Transverse colon (tissue), 4 donors: Measurements from ENCODE around the gene CPTP. TPM values are rescaled to one million over a fixed set of nuclear protein-coding genes. Genes with fewer than 3 reads are reported as not detected.

Source experiments
- DNase-seq: peaks from one replicate; pipeline ENCODE4 v3.0.0-alpha.2; 2019
- H3K27ac ChIP-seq, 4 donors: fragments of 200-600 bp; sonication (generic); 2 replicates each; pipeline ENCODE4 v1.5.1; 2016 to 2018; ENCODE audit warnings: inconsistent platforms in 4 of 4
- H3K27me3 ChIP-seq: fragments of 200-600 bp; sonication (generic); 2 replicates; pipeline ENCODE4 v1.5.1; 2017; ENCODE audit warnings: inconsistent platforms
- H3K36me3 ChIP-seq, 4 donors: fragments of 200-600 bp; sonication (generic); 2 replicates each; pipeline ENCODE4 v1.5.1; 2017 to 2019; ENCODE audit warnings: inconsistent platforms in 4 of 4
- H3K4me1 ChIP-seq, 4 donors: fragments of 200-600 bp; sonication (generic); 2 replicates each; pipeline ENCODE4 v1.5.1; 2017 to 2020; ENCODE audit warnings: inconsistent platforms in 4 of 4
- H3K4me3 ChIP-seq, 4 donors: fragments of 200-600 bp; sonication (generic); 1 replicate in 1 of 4; 2 replicates in 3 of 4; pipeline versions ENCODE4 v1.5.1 to v1.6.1; 2017 to 2019; ENCODE audit warnings: inconsistent platforms in 4 of 4
- H3K9me3 ChIP-seq, 2 donors: fragments of 200-600 bp; sonication (generic); 2 replicates each; pipeline ENCODE4 v1.5.1; 2017 to 2019; ENCODE audit warnings: inconsistent platforms in 2 of 2
- CTCF ChIP-seq, 5 experiments: fragments of 200-600 bp in 3 of 5; fragments of 450-650 bp in 2 of 5; sonication (generic) in 3 of 5; IDR thresholded peaks; 1 replicate in 2 of 5; 2 replicates in 3 of 5; pipeline ENCODE4 v1.5.1; 2016 to 2017; ENCODE audit warnings: antibody characterized with exemption in 5 of 5, inconsistent platforms in 3 of 5, mild to moderate bottlenecking in 2 of 5, moderate library complexity in 1 of 5
- EP300 ChIP-seq: sonication (generic); formaldehyde crosslinking; IDR thresholded peaks from one replicate; pipeline ENCODE4 v1.6.1; 2017; ENCODE audit warnings: antibody characterized with exemption, low read depth
- POLR2A ChIP-seq: fragments of 450-650 bp; IDR thresholded peaks from one replicate; pipeline ENCODE4 v1.6.1; 2016; ENCODE audit warnings: antibody characterized with exemption, mild to moderate bottlenecking, moderate library complexity
- POLR2AphosphoS5 ChIP-seq, 3 donors: sonication (generic); formaldehyde crosslinking; IDR thresholded peaks; one replicate each; pipeline ENCODE4 v1.6.1; 2016; ENCODE audit warnings: antibody characterized with exemption in 3 of 3
- WGBS, 2 donors: methylation state at CpG; one replicate each; pipeline ENCODE4 v1.1.5; 2018; ENCODE audit warnings: low coverage in 1 of 2; 5-methylcytosine and 5-hydroxymethylcytosine counted together
- in situ Hi-C, 4 donors: fragments of 200-750 bp; cut with MboI; loops; one replicate each; pipeline versions ENCODE4 v1.15.0 to v1.15.1; 2017; ENCODE audit warnings: low sequenced_read_pairs in 3 of 4, low pct_ligation_motif_present in 1 of 4, low pct_unique_long_range_greater_than_20kb in 1 of 4
- intact Hi-C: fragments of 100-400 bp; cut with DNase I; formaldehyde crosslinking; loops from one replicate; pipeline ENCODE4 v1.15.1; 2023; ENCODE audit warnings: low total_unique reads
- total RNA-seq, 4 donors: library from RNA; depleted of rRNA; stranded (reverse); fragments of >200 nt; gene quantifications; one replicate each; pipeline ENCODE4 v1.1.0, GENCODE V29; 2016

The CPTP gene
- total RNA-seq, 4 donors from 2014 or later, result 48.0 to 134 (median 77.7) TPM

GRCh38 chr1:1351511-1352427, 27.2 kb downstream of the CPTP start:
- WGBS, 2 donors, result 40 to 69% methylated on average over 1 to 24 of the region's 29 CpGs
- no peaks in the 10 kb centered on the region for H3K36me3 ChIP-seq
- in situ Hi-C loops, result no loop called here
- no peaks in the 10 kb centered on the region for H3K9me3 ChIP-seq
- intact Hi-C loops, result no loop called here
- peak overlapping the region; percentile 10 to 68 (median 32) for H3K27ac ChIP-seq
- DNase-seq, result no peak
- TF ChIP-seq POLR2A (no peak), POLR2AphosphoS5 (IDR thresholded peaks at IDR 0.05) (no peak), EP300 (no peak), CTCF (IDR thresholded peaks at IDR 0.05) (no peak)
- H3K4me1 ChIP-seq, result peaks cover 34 to 59% (median 47%) of the 10 kb centered on the region in 4 donors
- H3K27me3 ChIP-seq, result peaks cover 36% of the 10 kb centered on the region
- no peak overlapping the region for H3K4me3 ChIP-seq

GRCh38 chr1:1352786-1353388, 28.3 kb downstream of the CPTP start:
- in situ Hi-C loops (no loop called here), intact Hi-C loops (no loop called here)
- Histone ChIP-seq H3K9me3 (no peaks in the 10 kb centered on the region), H3K4me1 (peaks cover 23 to 51% (median 40%) of the 10 kb centered on the region in 4 donors), H3K27ac (peak overlapping the region in 2 of 4 donors; percentile 47 to 68), H3K27me3 (peaks cover 47% of the 10 kb centered on the region), H3K36me3 (no peaks in the 10 kb centered on the region), H3K4me3 (no peak overlapping the region)
- DNase-seq, result no peak
- TF ChIP-seq CTCF (IDR thresholded peaks at IDR 0.05) (no peak), EP300 (no peak), POLR2AphosphoS5 (IDR thresholded peaks at IDR 0.05) (no peak), POLR2A (no peak)
- WGBS, 2 donors, result 43% methylated on average over 4 of the region's 5 CpGs; no CpG with 5 or more reads in 1 of the 2 donors

GRCh38 chr1:1353389-1354151, 29.0 kb downstream of the CPTP start:
- Histone ChIP-seq H3K27ac (peak overlapping the region in 1 of 4 donors; percentile 68), H3K4me3 (no peak overlapping the region), H3K27me3 (peaks cover 54% of the 10 kb centered on the region), H3K4me1 (peaks cover 21 to 47% (median 39%) of the 10 kb centered on the region in 4 donors), H3K9me3 (no peaks in the 10 kb centered on the region), H3K36me3 (no peaks in the 10 kb centered on the region)
- DNase-seq, result no peak
- WGBS, 2 donors, result 30% methylated on average over 2 of the region's 28 CpGs; no CpG with 5 or more reads in 1 of the 2 donors
- no peak for TF ChIP-seq EP300
- no peak for TF ChIP-seq POLR2A
- no peak for TF ChIP-seq CTCF (IDR thresholded peaks at IDR 0.05)
- no peak for TF ChIP-seq POLR2AphosphoS5 (IDR thresholded peaks at IDR 0.05)
- in situ Hi-C loops (no loop called here), intact Hi-C loops (no loop called here)
